DND-41 (cell line): ENCODE measurements around the gene NT5C1B.

ENCODE experiments used
- EZH2 ChIP-seq: IDR thresholded peaks from 3 replicates; pipeline ENCODE4 v1.6.1; 2012; ENCODE audit warnings: borderline replicate concordance, low read depth, mild to moderate bottlenecking, moderate library complexity, low read length, inconsistent platforms; ENCODE audit not compliant: severe bottlenecking
- TF ChIP-seq, protein P1 (sequence below): IDR thresholded peaks from 2 replicates; pipeline ENCODE4 v1.5.1; 2012; ENCODE audit warnings: borderline replicate concordance, low read length, moderate library complexity, mild to moderate bottlenecking; ENCODE audit not compliant: poor library complexity, severe bottlenecking; ENCODE audit errors: extremely low read depth

DNA sequence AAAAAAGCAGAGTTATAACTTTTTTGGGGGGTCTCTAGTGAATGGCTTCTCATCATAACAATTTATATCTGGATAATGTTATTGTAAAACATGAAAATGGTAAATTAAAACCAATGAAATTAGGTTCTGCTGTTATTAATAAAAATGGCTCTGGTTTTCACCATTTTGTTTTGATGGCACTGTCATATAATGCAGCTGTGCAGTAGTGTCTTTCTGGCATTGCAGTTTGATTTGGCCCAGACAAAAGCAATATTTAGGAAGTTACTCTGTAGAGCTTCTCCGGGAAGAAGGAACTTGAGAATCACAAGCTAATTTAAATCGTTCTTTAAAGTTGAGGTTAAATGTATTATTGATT, 15.1 kb upstream of the NT5C1B start:
- TF ChIP-seq, protein P1, sequence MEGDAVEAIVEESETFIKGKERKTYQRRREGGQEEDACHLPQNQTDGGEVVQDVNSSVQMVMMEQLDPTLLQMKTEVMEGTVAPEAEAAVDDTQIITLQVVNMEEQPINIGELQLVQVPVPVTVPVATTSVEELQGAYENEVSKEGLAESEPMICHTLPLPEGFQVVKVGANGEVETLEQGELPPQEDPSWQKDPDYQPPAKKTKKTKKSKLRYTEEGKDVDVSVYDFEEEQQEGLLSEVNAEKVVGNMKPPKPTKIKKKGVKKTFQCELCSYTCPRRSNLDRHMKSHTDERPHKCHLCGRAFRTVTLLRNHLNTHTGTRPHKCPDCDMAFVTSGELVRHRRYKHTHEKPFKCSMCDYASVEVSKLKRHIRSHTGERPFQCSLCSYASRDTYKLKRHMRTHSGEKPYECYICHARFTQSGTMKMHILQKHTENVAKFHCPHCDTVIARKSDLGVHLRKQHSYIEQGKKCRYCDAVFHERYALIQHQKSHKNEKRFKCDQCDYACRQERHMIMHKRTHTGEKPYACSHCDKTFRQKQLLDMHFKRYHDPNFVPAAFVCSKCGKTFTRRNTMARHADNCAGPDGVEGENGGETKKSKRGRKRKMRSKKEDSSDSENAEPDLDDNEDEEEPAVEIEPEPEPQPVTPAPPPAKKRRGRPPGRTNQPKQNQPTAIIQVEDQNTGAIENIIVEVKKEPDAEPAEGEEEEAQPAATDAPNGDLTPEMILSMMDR: no peak
- no peak for TF ChIP-seq EZH2
